ENCODE results near the gene ADRM1.

The ADRM1 gene

GRCh38 chr20:62314711-62315302, 12.0 kb downstream of the ADRM1 start:
- Histone ChIP-seq H3K36me3 (ENCODE audit: control insufficient read depth, low read depth, low read length) (peaks cover 63% of the 10 kb centered on the region), H3K27ac (ENCODE audit: low read length) (no peak overlapping the region), H3K4me3 (ENCODE audit: low read length) (no peak overlapping the region)

GRCh38 chr20:62315773-62316172, 13.0 kb downstream of the ADRM1 start:
- no peak overlapping the region for H3K9ac ChIP-seq (ENCODE audit: low read length)
- H3K4me1 ChIP-seq (ENCODE audit: control insufficient read depth, low read depth, low read length) = no peaks in the 10 kb centered on the region
- no peaks in the 10 kb centered on the region for H3K9me3 ChIP-seq (ENCODE audit: control insufficient read depth, low read depth, low read length)
- H3K4me3 ChIP-seq (ENCODE audit: low read length) = no peak overlapping the region
- no peak overlapping the region for H3K27ac ChIP-seq (ENCODE audit: low read length)
- peaks cover 66% of the 10 kb centered on the region for H3K36me3 ChIP-seq (ENCODE audit: control insufficient read depth, low read depth, low read length)
- H3K27me3 ChIP-seq (ENCODE audit: control insufficient read depth, insufficient read depth, low read length) = no peaks in the 10 kb centered on the region

More at GRCh38 chr20:62314711-62315302, 12.0 kb downstream of the ADRM1 start:
- Histone ChIP-seq H3K27me3 (ENCODE audit: control insufficient read depth, insufficient read depth, low read length) (no peaks in the 10 kb centered on the region), H3K9me3 (ENCODE audit: control insufficient read depth, low read depth, low read length) (no peaks in the 10 kb centered on the region), H3K4me1 (ENCODE audit: control insufficient read depth, low read depth, low read length) (no peaks in the 10 kb centered on the region), H3K9ac (ENCODE audit: low read length) (no peak overlapping the region)

- no peaks in the 10 kb centered on the region for H3K27me3 ChIP-seq (ENCODE audit: control insufficient read depth, insufficient read depth, low read length)
- no peak overlapping the region for H3K9ac ChIP-seq (ENCODE audit: low read length)
- no peaks in the 10 kb centered on the region for H3K4me1 ChIP-seq (ENCODE audit: control insufficient read depth, low read depth, low read length)
- H3K9me3 ChIP-seq (ENCODE audit: control insufficient read depth, low read depth, low read length) = no peaks in the 10 kb centered on the region
- no peak overlapping the region for H3K27ac ChIP-seq (ENCODE audit: low read length)
- H3K4me3 ChIP-seq (ENCODE audit: low read length) = no peak overlapping the region
- H3K36me3 ChIP-seq (ENCODE audit: control insufficient read depth, low read depth, low read length) = peaks cover 67% of the 10 kb centered on the region
Measured at GRCh38 chr20:62316331-62317166, 13.8 kb downstream of the ADRM1 start.

GRCh38 chr20:62317167-62317655, 14.4 kb downstream of the ADRM1 start:
- Histone ChIP-seq H3K4me3 (ENCODE audit: low read length) (no peak overlapping the region), H3K9ac (ENCODE audit: low read length) (no peak overlapping the region), H3K36me3 (ENCODE audit: control insufficient read depth, low read depth, low read length) (peaks cover 63% of the 10 kb centered on the region), H3K27me3 (ENCODE audit: control insufficient read depth, insufficient read depth, low read length) (no peaks in the 10 kb centered on the region), H3K27ac (ENCODE audit: low read length) (no peak overlapping the region), H3K4me1 (ENCODE audit: control insufficient read depth, low read depth, low read length) (no peaks in the 10 kb centered on the region), H3K9me3 (ENCODE audit: control insufficient read depth, low read depth, low read length) (no peaks in the 10 kb centered on the region)

GRCh38 chr20:62318400-62319345, 15.9 kb downstream of the ADRM1 start:
- no peak overlapping the region for H3K4me3 ChIP-seq (ENCODE audit: low read length)
- no peaks in the 10 kb centered on the region for H3K4me1 ChIP-seq (ENCODE audit: control insufficient read depth, low read depth, low read length)
- H3K36me3 ChIP-seq (ENCODE audit: control insufficient read depth, low read depth, low read length) = peaks cover 49% of the 10 kb centered on the region
- H3K9ac ChIP-seq (ENCODE audit: low read length) = no peak overlapping the region
- no peaks in the 10 kb centered on the region for H3K27me3 ChIP-seq (ENCODE audit: control insufficient read depth, insufficient read depth, low read length)
- no peak overlapping the region for H3K27ac ChIP-seq (ENCODE audit: low read length)
- no peaks in the 10 kb centered on the region for H3K9me3 ChIP-seq (ENCODE audit: control insufficient read depth, low read depth, low read length)

- Histone ChIP-seq H3K9me3 (ENCODE audit: control insufficient read depth, low read depth, low read length) (no peaks in the 10 kb centered on the region), H3K36me3 (ENCODE audit: control insufficient read depth, low read depth, low read length) (peaks cover 51% of the 10 kb centered on the region), H3K4me1 (ENCODE audit: control insufficient read depth, low read depth, low read length) (no peaks in the 10 kb centered on the region), H3K9ac (ENCODE audit: low read length) (no peak overlapping the region), H3K27me3 (ENCODE audit: control insufficient read depth, insufficient read depth, low read length) (no peaks in the 10 kb centered on the region), H3K4me3 (ENCODE audit: low read length) (no peak overlapping the region), H3K27ac (ENCODE audit: low read length) (no peak overlapping the region)
Measured at GRCh38 chr20:62319346-62319909, 16.6 kb downstream of the ADRM1 start.

GRCh38 chr20:62320581-62321354, 18.0 kb downstream of the ADRM1 start:
- Histone ChIP-seq H3K27ac (ENCODE audit: low read length) (no peak overlapping the region), H3K36me3 (ENCODE audit: control insufficient read depth, low read depth, low read length) (peaks cover 49% of the 10 kb centered on the region), H3K4me1 (ENCODE audit: control insufficient read depth, low read depth, low read length) (no peaks in the 10 kb centered on the region), H3K9me3 (ENCODE audit: control insufficient read depth, low read depth, low read length) (no peaks in the 10 kb centered on the region), H3K9ac (ENCODE audit: low read length) (no peak overlapping the region), H3K4me3 (ENCODE audit: low read length) (no peak overlapping the region), H3K27me3 (ENCODE audit: control insufficient read depth, insufficient read depth, low read length) (no peaks in the 10 kb centered on the region)

- no peak overlapping the region for H3K4me3 ChIP-seq (ENCODE audit: low read length)
- H3K36me3 ChIP-seq (ENCODE audit: control insufficient read depth, low read depth, low read length) = peaks cover 49% of the 10 kb centered on the region
- H3K27me3 ChIP-seq (ENCODE audit: control insufficient read depth, insufficient read depth, low read length) = no peaks in the 10 kb centered on the region
- no peaks in the 10 kb centered on the region for H3K4me1 ChIP-seq (ENCODE audit: control insufficient read depth, low read depth, low read length)
- H3K9ac ChIP-seq (ENCODE audit: low read length) = no peak overlapping the region
- H3K9me3 ChIP-seq (ENCODE audit: control insufficient read depth, low read depth, low read length) = no peaks in the 10 kb centered on the region
- H3K27ac ChIP-seq (ENCODE audit: low read length) = no peak overlapping the region
Measured at GRCh38 chr20:62321521-62321948, 18.7 kb downstream of the ADRM1 start.

- peaks cover 49% of the 10 kb centered on the region for H3K36me3 ChIP-seq (ENCODE audit: control insufficient read depth, low read depth, low read length)
- no peaks in the 10 kb centered on the region for H3K9me3 ChIP-seq (ENCODE audit: control insufficient read depth, low read depth, low read length)
- no peaks in the 10 kb centered on the region for H3K27me3 ChIP-seq (ENCODE audit: control insufficient read depth, insufficient read depth, low read length)
- no peak overlapping the region for H3K9ac ChIP-seq (ENCODE audit: low read length)
- no peak overlapping the region for H3K4me3 ChIP-seq (ENCODE audit: low read length)
- H3K4me1 ChIP-seq (ENCODE audit: control insufficient read depth, low read depth, low read length) = no peaks in the 10 kb centered on the region
- H3K27ac ChIP-seq (ENCODE audit: low read length) = no peak overlapping the region
Measured at GRCh38 chr20:62321975-62322374, 19.2 kb downstream of the ADRM1 start.

GRCh38 chr20:62322492-62323041, 19.8 kb downstream of the ADRM1 start:
- H3K9me3 ChIP-seq (ENCODE audit: control insufficient read depth, low read depth, low read length) = no peaks in the 10 kb centered on the region
- H3K36me3 ChIP-seq (ENCODE audit: control insufficient read depth, low read depth, low read length) = peaks cover 45% of the 10 kb centered on the region
- no peak overlapping the region for H3K4me3 ChIP-seq (ENCODE audit: low read length)
- no peaks in the 10 kb centered on the region for H3K4me1 ChIP-seq (ENCODE audit: control insufficient read depth, low read depth, low read length)
- H3K9ac ChIP-seq (ENCODE audit: low read length) = no peak overlapping the region
- H3K27ac ChIP-seq (ENCODE audit: low read length) = no peak overlapping the region
- no peaks in the 10 kb centered on the region for H3K27me3 ChIP-seq (ENCODE audit: control insufficient read depth, insufficient read depth, low read length)
